Activated T-cell treated with anti-CD3 and anti-CD28 coated beads, Interleukin-2, amount 50 U/mL, for 1 hour (primary cell): Measurements from ENCODE around the gene TLR5.

ENCODE experiments used
- DNase-seq: peaks from one replicate; pipeline ENCODE4 v3.0.0-alpha.2; 2020

Gene TLR5

DNA sequence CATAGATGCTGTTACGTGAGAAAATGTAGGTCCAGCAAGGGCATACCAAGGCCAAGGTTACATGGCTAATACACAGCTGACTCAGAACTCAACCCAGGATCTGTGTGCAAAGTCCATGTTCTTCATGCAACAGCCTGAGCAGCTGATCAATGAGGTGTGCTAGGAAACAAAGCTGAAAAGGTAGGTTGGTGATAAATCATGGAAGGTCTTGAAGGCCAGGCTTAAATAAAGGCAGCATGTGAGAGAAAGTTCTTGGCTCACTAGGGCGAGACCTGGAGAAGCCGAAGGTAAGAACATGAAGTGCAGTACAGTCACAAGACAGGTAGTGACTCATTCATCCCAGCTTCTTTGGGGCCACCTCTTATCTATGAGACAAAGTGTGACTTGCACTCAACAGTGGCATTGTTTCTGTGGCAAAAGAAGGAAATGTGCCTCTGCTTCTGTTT is 33.4 kb downstream of the TLR5 start:
- no peak for DNase-seq

DNA sequence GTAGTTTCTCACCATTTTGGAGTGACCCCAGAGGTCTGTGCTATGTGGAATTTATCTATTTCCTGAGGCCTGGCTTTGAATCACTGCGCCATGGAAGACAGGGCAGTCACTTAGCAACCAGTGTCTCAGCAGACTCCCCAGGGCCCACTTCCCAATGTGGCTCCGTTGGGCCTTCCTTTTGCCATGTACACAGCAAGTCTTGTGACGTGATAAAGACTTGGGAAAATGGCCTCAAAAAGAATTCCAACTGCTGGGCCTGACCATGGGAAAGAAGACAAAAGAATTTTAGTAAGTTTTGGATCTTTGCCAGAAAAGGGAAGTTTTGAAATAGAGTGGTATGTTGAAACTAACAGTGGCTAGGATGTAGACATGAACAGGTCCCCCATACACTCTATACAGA is 36.2 kb downstream of the TLR5 start:
- no peak for DNase-seq

GRCh38 chr1:223105568-223105967 is 37.5 kb downstream of the TLR5 start:
- DNase-seq, result no peak

- no peak for DNase-seq
Measured at GRCh38 chr1:223102797-223103533, 40.1 kb downstream of the TLR5 start.

DNA sequence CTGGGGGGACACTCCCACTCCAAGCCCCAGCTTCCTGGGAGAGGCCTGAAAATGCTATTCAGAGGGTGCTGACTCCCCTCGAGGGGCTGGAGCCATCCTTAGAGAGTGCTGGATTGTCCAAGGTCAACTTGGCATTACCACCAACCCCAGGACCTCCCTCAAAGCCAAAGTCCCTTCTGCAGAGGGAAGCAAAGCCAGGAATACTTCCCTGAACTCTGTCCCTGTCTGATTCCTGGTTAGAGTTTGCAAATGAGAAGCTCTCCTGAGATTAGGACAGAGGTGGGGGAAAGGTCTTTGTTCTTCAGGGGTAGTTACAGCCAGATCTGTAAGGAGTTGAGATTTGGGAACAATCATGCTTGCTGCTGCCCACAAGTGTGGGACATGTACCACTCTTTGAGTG is 45.3 kb downstream of the TLR5 start:
- no peak for DNase-seq

- DNase-seq, result no peak
Measured at GRCh38 chr1:223095870-223096269, 47.2 kb downstream of the TLR5 start.

DNA sequence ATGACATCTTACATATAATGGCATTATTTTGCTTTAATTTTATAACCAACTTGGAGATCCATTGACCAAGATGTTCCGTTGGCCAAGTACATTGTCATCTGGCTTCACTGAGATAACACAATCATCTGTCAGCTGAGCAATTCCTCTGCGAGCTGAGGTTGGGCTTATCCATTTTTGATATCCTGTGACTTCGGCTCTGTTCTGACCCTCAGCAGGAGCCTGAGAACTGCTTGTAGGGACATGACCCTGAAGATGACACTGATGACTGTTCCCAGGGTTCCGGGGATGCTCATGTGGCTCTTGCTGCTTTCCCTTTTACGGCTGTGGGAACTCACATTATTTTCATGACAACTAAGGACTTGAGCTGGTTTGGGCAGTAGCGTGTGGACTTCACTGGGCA is 51.2 kb downstream of the TLR5 start:
- no peak for DNase-seq

DNA sequence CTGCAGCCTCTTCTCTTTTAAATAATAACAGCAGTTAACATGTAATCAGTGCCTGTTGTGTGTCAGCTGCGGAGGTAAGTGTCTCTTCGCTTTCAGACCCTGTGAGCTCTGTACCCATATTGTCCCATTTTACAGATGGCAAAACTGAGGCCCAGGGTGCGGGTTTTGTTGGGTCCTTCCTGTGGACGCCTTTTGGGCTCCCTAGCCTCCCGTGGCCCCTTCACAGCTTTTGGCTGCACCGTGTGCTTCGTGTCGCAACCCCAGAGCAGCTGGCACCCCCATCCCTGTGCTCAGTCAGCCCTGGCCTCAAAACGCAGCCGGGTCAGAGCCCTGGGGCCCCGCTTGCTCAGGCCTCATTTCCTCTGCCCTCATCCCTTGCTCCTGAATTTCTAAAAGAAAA is 53.8 kb downstream of the TLR5 start:
- no peak for DNase-seq

- DNase-seq, result no peak
Measured at GRCh38 chr1:223088713-223089240, 54.3 kb downstream of the TLR5 start.

GRCh38 chr1:223087291-223088255 is 55.5 kb downstream of the TLR5 start:
- no peak for DNase-seq

- no peak for DNase-seq
Measured at GRCh38 chr1:223084464-223084866, 58.6 kb downstream of the TLR5 start.

DNA sequence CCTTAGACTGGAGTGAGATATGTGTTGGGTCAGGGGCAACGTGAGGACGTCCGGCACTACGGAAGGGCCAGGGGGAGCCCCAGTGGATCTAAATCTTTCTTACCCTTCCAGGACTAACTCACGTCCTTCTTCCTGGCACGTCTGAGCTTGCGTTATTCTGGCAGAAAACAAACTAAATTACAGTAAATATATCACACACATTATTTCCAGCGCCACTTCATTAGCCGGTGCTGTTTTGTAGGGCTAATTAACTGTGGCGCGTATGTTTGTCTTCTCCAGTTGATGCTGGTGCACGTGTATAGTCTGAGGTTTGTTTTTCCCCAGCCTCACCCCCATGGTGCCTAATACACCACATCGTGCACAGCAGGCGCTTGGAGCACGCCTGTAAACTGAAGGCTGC is 59.2 kb downstream of the TLR5 start:
- no peak for DNase-seq

DNA sequence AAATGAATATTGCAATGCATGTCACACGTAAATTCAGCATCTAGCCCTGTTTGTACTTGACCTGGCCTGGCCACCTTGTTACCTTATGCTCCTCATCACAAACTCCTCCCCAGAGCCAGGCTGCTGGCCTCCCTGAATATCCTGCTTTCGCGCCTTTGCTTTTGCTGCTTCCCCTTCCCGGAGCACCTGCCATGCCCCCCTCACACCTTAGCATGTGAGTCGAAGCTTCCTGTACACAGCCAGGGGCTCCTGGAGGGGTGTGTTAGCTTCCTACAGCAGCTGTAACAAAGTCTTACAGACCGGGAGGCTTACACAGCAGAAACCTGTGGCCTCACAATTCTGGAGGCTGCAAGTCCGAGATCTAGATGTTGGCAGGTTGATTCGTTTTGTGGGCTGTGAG is 60.1 kb downstream of the TLR5 start:
- DNase-seq, result no peak

DNA sequence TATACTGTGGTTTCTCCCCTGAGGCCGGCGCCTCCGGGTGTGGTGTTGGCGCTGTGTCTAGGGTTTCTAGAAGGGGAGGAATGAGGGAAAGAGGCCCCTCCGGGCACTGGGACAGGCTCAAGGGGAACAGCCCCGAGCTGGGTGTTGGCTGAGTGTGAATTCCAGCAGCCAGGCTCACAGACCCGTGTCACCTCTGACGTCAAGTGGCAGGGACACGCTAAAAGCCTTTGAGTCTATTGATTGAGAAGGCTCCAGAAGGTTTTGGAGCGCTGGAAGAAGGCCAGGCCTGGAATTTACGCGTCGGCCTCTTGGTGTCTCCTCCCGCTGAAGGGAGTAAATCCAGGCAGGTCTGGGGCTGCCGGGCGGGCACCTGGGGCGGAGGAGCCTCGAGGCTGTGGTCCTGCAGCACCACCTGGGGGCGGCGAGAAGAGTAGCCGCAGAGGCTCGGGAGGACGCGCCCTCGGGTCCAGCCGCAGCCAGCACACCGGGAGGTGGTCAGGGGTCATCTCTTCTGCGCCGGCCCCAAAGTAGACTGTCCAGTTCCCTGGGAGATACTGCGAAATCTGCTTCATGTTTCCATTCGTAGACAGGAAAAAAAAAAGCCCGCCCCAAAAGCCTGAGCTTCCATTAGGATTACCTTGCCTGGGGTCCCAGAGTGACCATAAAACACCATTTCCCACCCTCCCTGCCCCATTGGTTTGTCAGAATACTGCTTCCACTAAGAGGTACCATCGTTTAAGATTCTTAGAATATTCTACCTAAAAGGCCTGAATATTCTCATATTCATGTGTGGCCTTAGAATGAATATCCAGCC is 61.7 kb downstream of the TLR5 start:
- peak; percentile 72 for DNase-seq

DNA sequence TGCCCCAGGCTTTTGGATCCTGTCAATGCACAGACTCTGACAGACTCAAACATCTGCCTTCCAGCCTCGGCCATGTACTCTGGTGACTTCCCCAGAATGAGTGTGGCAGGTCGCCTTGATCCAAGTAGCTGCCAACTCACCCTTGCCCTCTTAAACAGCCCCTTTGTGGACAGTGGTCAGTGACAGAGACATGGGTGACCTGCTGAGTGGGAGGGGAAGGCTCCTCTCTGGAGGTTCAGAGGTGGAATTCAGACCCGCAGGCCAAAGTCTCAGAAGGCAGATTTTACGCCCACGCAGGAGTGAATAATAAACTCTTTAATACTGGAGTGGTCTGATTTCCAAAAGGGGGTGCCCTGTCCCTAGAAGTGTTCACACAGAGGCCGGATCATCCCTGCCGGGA is 63.5 kb downstream of the TLR5 start:
- DNase-seq, result no peak

GRCh38 chr1:223077247-223077833 is 65.7 kb downstream of the TLR5 start:
- no peak for DNase-seq

- no peak for DNase-seq
Measured at GRCh38 chr1:223076362-223076761, 66.7 kb downstream of the TLR5 start.

DNA sequence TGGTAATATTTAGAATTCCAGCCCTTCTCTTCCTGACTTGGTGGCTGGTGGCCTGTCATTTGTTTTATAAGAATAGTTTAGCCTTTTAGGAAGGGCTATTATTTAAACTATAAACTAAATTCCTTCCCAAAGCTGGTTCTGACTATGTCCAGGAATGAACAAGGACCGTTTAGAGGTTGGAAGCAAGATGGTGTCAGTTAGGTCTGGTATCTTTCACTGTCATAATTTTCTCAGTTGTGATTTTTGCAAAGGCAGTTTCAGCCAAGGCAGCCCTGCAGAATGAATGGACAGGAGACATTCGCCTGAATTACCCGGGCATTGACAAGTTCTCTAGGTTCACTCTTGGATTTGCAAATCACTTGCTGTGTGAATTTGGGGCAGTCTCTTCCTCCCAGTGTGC is 67.2 kb downstream of the TLR5 start:
- DNase-seq, result no peak

DNA sequence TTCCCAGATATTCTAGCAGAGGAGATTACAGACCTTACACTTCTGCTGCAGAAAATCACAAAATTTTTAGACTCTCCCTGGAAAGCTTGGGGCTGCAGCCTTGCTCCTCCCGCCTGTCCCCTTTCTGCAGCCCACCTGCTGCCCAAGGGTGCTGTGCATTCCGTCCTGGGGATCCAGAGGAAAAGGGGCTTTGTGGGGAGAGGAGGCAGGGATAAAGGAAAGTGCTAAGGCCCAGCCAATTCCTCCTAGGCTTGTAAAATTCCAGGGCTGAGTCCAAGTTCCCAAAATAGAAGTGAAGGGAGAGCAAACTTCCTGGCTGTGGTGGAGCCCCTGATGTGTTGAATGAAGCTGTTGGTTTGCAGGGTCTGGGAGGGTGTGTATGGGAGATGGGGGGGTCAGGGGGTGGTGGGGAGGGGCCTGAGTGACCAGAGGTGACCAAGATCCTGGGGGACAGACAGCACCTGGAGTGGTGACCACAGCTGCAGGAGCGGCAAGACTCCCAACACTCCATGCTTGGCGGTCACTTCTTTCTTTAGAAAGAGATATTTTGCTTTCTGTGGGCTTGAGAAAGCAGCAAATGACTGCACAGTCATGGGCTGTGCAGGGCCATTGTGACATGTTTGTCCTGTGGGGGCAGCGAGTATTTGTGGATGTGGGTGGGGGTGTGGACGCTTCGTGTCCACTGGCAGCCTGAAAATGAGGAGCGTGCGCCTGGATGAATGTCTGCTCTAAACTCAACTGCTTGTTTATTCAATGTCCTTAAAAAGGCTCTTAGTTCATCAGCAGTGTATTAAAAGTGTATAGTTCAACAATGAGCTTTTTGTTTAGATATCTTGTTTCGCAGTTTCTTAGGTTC is 68.4 kb downstream of the TLR5 start:
- DNase-seq, result no peak

- DNase-seq, result no peak
Measured at GRCh38 chr1:223068900-223069665, 74.0 kb downstream of the TLR5 start.

GRCh38 chr1:223067914-223068313 is 75.1 kb downstream of the TLR5 start:
- no peak for DNase-seq
